MM.1S (cell line): ENCODE results near the gene STRADB.

Source experiments
- EZH2 ChIP-seq: fragments of 300-600 bp; sonication (generic); optimal IDR thresholded peaks from 2 replicates; pipeline ENCODE3; 2017; ENCODE audit warnings: low read depth, mild to moderate bottlenecking, antibody characterized with exemption, low read length, mixed read lengths
- TF ChIP-seq, protein P1 (sequence below): fragments of 300-600 bp; sonication (generic); IDR thresholded peaks from 2 replicates; pipeline ENCODE4 v1.5.1; 2016; ENCODE audit warnings: antibody characterized with exemption, low read length, mixed read lengths

DNA sequence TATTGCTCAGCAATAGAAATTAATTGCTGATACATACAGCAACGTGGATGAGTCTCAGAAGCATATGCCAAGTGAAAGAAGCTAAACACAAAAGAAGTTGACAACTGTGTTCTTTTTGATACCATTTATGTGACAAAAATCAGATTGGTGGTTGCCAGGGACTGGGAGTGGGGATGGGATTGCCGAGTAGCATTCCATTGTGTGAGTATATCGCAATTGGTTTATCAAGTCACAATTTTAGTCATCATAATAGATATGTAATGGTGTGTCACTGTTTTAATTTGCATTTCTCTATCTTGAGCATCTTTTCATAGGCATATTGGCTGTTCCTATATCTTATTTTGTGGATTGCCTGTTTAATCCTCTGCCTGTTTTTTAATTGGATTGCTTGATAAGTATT, 20.9 kb downstream of the STRADB start:
- TF ChIP-seq, protein P1, sequence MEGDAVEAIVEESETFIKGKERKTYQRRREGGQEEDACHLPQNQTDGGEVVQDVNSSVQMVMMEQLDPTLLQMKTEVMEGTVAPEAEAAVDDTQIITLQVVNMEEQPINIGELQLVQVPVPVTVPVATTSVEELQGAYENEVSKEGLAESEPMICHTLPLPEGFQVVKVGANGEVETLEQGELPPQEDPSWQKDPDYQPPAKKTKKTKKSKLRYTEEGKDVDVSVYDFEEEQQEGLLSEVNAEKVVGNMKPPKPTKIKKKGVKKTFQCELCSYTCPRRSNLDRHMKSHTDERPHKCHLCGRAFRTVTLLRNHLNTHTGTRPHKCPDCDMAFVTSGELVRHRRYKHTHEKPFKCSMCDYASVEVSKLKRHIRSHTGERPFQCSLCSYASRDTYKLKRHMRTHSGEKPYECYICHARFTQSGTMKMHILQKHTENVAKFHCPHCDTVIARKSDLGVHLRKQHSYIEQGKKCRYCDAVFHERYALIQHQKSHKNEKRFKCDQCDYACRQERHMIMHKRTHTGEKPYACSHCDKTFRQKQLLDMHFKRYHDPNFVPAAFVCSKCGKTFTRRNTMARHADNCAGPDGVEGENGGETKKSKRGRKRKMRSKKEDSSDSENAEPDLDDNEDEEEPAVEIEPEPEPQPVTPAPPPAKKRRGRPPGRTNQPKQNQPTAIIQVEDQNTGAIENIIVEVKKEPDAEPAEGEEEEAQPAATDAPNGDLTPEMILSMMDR = no peak
- no peak for TF ChIP-seq EZH2
